GM10248 (cell line): ENCODE results near the gene STXBP4.

Source experiments
- CTCF ChIA-PET: fragments of 300-600 bp; sonication (Branson Sonifier 250); formaldehyde crosslinking; extraction: SDS; loops from one replicate; lab custom pipeline; 2021; ENCODE audit warnings: antibody characterized with exemption; lab: Yijun Ruan, JAX
- POLR2A ChIA-PET: fragments of 350-650 bp; sonication (Branson Sonifier 250); formaldehyde crosslinking; extraction: SDS; loops from one replicate; lab custom pipeline; 2020; ENCODE audit warnings: antibody characterized with exemption; lab: Yijun Ruan, JAX
- DNase-seq: peaks from one replicate; pipeline ENCODE4 v3.0.0; 2012; ENCODE audit errors: extremely low spot score
- TF ChIP-seq, protein P1 (sequence below): IDR thresholded peaks from 2 replicates; pipeline ENCODE4 v1.5.1; 2012; ENCODE audit warnings: mild to moderate bottlenecking, low read depth; ENCODE audit errors: extremely low read depth, missing control alignments, control extremely low read depth

STXBP4 gene

DNA sequence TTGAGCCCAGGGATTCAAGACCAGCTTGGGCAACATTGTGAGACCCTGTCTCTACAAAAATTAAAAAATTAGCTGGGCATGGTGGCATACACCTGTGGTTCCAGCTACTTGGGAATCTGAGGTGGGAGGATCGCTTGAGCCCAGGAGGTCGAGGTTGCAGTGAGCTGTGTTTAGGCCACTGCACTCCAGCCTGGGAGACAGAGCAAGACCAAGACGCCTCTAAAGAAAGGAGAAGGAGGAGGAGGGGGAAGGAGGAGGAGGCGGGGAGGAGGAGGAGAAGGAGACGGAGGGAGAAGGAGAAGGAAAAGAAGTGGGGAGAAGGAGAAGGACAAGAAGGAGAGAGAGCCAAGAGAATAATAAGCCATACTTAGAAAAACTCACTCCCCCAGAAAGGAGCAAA is 35.9 kb downstream of the STXBP4 start:
- DNase-seq = no peak
- TF ChIP-seq, protein P1, sequence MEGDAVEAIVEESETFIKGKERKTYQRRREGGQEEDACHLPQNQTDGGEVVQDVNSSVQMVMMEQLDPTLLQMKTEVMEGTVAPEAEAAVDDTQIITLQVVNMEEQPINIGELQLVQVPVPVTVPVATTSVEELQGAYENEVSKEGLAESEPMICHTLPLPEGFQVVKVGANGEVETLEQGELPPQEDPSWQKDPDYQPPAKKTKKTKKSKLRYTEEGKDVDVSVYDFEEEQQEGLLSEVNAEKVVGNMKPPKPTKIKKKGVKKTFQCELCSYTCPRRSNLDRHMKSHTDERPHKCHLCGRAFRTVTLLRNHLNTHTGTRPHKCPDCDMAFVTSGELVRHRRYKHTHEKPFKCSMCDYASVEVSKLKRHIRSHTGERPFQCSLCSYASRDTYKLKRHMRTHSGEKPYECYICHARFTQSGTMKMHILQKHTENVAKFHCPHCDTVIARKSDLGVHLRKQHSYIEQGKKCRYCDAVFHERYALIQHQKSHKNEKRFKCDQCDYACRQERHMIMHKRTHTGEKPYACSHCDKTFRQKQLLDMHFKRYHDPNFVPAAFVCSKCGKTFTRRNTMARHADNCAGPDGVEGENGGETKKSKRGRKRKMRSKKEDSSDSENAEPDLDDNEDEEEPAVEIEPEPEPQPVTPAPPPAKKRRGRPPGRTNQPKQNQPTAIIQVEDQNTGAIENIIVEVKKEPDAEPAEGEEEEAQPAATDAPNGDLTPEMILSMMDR = no peak
- POLR2A ChIA-PET = no interaction called here
- CTCF ChIA-PET = interaction anchor here (1.0 to 10.6 kb wide), 3 partner anchors 12 to 26 kb away, joined by 3 to 109 read pairs (median 5); no protein-coding TSS in a partner anchor

- POLR2A ChIA-PET = no interaction called here
- DNase-seq = peak; percentile 15
- TF ChIP-seq, protein P1 = peak; percentile 21
- CTCF ChIA-PET = interaction anchor here (1.0 to 10.6 kb wide), 6 partner anchors 13 to 25 kb away, joined by 3 to 109 read pairs (median 4); no protein-coding TSS in a partner anchor
Observed at GRCh38 chr17:55005520-55005919, 37.0 kb downstream of the STXBP4 start.

- ChIA-PET POLR2A (no interaction called here), CTCF (interaction anchor here (0.8 kb wide), 1 partner anchor 334 kb away, joined by 3 read pairs; no protein-coding TSS in a partner anchor)
- DNase-seq = no peak
- TF ChIP-seq, protein P1 = no peak
Observed at GRCh38 chr17:55023626-55024025, 55.1 kb downstream of the STXBP4 start.

- DNase-seq = peak; percentile 26
- TF ChIP-seq, protein P1 = no peak
- CTCF ChIA-PET = no interaction called here
- POLR2A ChIA-PET = no interaction called here
Observed at GRCh38 chr17:55037828-55038227, 69.3 kb downstream of the STXBP4 start.

GRCh38 chr17:55038291-55038690 is 69.7 kb downstream of the STXBP4 start:
- CTCF ChIA-PET = no interaction called here
- DNase-seq = no peak
- TF ChIP-seq, protein P1 = no peak
- POLR2A ChIA-PET = no interaction called here

- no peak for DNase-seq
- TF ChIP-seq, protein P1 = no peak
- POLR2A ChIA-PET = no interaction called here
- CTCF ChIA-PET = no interaction called here
Observed at GRCh38 chr17:55040611-55041010, 72.0 kb downstream of the STXBP4 start.
